Suppressor macrophage (primary cell): ENCODE measurements around the gene PTGDS.

ENCODE experiments used
- DNase-seq, 4 experiments: peaks; one replicate each; pipeline ENCODE4 v3.0.0-alpha.2; 2020 to 2022

Gene PTGDS

DNA sequence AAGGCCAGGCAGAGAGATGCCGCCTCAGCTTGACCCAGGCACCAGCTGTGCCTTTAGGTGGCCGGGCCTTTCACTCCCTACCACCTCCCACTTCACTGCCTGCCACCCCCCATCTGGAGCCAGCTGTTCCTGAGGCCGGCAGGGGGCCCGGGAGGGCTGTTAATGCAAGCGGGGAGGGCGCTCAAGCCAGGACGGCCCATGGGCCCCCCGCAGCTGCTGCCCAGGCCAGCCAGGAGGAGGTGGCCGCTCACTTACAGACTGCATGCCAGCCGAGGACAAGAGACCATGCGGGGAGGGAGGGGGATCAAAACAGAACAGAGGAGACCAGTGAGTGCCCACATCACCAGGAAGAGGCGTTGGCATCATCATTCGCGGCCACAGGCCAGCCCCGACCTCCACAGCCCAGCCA is 46.3 kb downstream of the PTGDS start:
- no peak for DNase-seq

DNA sequence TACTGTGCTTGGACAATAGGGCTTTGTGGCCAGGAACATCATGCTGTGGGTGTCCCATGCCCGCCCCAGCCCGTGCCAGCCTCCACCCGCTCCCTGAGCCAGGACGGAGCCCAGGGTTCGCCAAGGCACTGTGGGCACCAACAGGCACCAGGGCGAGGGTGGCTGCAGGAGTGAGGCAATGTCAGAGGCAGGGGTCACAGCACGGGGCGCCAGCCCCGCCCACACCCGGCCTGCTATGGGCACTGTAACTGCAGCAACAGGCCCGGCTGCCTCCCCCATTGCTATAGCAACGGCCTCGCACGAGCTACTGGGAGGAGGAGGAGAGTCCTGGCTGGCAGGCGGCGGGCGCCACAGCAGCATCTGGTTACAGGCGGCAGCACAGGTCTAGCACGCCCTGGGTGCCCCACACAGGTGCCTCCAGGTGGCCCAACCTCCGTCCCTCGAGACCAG is 48.2 kb downstream of the PTGDS start:
- DNase-seq = no peak

DNA sequence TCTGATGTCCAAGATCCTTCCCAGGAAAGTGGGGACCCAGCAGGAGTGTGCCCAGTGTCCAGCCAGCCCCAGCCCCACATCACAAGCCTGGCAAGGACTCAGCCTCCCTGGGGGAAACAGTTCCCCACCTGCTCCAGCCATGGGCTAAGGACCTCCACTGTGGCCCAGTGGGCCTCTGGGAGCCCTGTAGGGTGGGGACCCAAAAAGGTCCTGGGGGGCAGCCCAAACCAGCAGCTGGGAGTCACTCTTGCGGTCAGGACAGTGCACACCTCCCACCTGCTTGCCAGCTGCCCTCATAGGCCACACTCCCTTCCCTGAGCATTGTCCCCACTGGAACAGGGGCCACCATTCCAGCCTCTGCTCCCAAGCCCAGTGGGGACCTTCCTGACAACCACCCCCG is 49.1 kb downstream of the PTGDS start:
- no peak for DNase-seq

DNA sequence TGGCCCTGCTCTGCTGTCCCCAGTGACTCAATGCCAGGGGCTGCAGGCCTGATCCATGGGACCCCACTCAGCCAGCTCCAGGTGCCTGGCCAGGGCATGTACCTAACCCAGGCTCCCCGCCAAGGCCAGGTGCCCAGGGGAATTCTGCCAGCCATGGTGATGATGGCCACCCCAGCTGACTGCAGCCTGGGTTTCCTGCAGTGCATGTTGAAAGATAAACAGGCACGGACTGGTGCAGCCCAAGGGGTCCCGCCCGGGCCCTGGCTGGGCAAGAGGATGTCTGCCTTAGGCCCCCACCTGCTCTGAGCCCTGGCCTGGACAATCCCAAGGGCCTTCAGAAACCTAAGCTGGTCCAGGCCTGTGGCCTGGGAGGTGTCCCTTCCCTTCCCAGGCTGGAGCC is 49.5 kb downstream of the PTGDS start:
- no peak for DNase-seq

DNA sequence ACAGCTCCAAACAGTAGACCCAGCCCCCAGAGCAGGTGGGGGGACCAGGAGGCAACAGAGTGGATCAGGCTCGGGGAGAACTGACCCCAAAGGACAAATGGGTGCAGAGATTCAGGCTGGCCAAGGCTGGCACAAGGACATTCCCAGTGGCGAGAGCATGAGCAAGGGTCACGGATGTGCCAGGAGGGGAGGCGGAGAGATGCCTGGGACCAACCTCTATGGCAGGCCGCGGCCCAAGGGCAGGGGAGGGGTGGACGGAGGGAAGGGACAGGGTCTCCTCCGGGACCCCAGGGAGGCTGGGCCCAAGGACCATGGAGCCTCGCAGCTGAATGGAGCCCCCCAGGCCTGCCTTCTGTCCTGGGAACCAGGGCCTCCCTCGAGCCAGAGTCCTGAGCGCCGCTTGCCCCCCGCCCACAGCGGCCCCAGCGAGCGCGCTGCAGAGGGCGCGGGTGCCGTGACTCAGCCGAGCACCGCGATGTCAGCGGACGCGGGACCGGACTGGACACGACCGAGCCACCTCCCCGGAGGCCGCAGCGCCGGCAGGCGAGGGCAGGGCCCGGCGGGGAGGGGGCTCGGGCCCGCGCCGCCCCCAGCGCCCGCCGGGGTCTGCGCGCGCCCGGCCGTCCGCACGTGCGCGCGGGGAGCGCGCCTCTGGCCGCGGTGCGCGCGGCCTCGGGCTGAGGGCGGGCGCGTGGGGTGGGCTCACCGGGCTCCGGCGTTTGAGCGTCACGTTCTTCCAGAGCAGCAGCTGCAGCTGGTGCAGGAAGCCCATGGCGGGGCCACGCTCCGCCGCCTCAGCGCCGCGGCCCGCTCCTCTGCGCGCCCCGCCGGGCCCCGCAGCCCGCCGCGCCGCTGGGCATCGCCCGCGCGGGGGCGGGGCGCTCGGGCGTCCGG is 50.3 kb downstream of the PTGDS start, which contains the start of gene ABCA2:
TSS of gene ABCA2 (minus strand) at position 869 of the 894 bp plus-strand sequence. CDS start at position 772, 97 bp downstream.
- DNase-seq = peak in 3 of 4 experiments; percentile 36 to 62 (median 43)

DNA sequence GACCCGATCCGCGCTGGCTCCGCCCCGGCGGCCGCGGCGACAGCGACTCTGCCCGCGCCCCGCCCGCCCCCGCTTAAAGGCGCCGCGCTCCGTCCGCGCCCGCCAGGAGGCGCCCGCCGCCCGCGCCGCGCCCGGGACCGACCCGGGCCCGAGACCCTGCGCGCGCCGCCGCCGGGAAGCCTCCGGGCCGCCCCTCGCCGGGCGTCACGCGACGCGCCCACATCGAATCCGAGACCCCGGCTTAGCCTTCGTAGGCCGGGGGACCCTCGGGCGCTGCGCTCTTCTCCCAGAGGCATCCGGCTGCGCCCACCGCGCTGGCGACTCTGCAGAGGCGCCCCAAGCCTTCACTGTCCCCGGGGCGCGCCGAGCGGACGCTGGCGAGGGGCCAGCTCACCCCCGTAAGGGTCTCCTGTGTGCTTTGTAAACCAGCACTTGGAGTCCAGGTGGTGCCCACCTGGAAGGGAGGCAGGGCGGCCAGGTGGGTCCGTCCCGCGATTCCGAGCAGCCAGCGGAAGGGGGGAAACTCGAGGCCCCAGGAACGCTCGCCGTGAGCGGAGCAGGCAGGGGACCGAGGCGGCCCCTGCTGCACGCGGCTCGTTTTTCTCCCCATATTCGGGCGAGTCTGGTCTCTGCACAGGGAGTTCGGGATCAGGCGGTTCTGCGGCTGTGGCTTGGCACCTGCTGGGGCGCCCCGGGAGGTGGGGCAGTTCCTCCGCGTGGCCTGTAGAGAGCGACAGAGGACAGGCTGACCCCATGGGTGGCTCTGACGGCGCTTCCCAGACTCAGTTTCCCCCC is 51.2 kb downstream of the PTGDS start:
- DNase-seq = peak; percentile 70 to 93 (median 84)

DNA sequence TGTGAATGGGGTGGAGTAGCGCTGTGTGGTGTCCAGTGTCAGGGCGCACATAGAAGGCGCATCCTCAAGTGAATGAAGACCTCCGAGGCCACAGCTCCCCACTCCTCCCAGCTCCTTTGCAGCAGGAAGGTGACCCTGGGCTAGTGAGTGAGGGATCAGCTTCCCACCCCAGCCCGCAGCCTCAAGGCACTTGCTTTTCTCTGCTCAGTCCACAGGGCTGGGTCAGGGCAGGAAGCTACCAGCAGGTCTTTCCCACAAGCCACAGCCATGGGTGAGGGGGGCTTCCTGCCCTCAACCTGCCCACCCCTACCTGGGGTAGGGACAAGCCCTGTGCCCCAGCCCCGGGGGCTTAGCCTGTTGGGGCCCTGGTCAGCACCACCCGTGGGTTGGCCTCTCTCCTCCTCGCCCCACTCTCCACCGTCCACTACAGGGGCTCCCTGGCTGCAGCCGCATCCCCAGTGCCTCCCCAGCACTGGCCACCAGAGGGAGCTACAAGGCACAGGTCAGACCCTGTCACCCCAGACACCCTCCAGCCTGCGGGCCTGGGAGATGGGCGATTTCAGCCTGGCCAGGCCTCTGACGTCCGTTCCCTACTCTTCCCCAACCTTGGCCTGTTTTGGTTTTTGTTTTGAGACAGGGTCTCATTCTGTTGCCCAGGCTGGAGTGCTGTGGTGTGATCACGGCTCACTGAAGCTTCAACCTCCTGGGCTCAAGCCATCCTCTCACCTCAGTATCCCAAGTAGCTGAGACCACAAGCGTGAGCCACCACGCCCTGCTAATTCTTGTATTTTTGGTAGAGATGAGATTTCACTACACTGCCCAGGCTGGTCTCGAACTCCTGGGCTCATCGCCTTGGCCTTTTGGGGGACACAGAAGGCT is 52.0 kb downstream of the PTGDS start:
- peak; percentile 85 to 94 (median 89) for DNase-seq

DNA sequence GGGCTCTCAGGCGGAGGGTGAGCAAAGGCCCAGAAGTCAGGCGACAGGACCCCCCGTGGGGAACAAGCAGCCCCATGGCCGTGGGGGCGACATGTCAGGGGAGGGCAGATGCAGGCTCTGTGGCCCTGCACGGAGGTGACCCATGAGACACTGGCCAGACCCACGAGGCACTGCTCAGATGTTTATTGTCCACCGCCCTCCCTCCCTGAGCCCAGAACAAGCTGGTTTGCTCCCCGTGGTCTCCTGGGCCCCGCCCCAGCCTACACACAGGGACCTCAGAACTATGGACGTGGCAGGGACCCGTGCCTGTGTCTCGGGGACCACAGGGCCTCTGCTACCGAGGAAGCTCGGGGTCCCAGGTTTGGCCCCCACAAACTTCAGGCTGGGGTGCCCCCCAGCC is 52.7 kb downstream of the PTGDS start:
- peak; percentile 30 to 52 (median 40) for DNase-seq

DNA sequence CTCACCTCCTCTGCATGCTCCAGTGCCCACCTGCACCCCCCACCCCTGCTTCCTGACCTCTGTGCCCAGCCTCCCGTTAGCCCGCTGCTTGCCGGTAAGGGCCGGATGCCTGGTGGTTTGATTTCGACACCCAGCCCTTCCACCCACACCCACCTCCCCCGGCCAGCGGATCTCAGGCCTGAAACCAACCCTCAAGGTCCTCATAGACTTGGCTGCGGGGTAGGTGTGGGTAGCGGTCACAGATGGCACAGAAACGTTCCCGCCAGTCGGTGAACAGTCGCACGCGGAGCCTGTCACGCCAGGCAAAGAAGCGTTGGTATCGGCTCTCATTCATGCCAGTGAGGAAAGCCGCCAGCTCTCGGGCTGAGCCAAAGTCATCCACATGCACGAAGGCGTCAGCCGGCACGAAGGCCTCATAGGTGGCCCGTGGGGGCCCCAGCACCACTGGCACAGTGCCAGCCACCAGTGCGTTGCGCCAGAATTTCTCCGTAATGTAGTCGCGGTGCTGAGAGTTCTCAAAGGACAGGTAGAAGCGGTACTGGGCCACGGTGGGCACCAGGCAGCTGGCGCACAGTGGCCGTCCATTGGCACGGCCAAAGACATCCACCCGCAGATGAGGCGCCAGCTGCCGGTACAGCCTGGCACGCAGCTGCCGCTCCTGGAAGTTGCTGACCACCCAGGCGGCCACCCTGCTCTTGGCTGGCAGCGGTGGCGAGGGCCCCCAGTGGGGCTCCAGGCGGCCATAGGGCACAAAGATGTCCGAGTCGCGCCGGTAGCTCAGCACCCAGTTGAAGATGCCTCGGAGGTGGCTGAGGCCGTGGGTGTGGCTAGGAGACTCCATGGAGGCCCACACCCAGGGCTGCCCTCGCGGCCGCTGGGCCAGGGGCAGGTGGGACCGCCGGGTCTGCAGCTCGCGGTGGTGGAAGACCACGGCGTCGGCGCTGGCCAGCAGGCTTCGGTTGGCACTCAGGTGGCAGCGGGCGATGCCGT is 53.5 kb downstream of the PTGDS start:
- DNase-seq = peak; percentile 57 to 85 (median 73)
